ENCODE data around the gene TFAP2A.

Gene TFAP2A

DNA sequence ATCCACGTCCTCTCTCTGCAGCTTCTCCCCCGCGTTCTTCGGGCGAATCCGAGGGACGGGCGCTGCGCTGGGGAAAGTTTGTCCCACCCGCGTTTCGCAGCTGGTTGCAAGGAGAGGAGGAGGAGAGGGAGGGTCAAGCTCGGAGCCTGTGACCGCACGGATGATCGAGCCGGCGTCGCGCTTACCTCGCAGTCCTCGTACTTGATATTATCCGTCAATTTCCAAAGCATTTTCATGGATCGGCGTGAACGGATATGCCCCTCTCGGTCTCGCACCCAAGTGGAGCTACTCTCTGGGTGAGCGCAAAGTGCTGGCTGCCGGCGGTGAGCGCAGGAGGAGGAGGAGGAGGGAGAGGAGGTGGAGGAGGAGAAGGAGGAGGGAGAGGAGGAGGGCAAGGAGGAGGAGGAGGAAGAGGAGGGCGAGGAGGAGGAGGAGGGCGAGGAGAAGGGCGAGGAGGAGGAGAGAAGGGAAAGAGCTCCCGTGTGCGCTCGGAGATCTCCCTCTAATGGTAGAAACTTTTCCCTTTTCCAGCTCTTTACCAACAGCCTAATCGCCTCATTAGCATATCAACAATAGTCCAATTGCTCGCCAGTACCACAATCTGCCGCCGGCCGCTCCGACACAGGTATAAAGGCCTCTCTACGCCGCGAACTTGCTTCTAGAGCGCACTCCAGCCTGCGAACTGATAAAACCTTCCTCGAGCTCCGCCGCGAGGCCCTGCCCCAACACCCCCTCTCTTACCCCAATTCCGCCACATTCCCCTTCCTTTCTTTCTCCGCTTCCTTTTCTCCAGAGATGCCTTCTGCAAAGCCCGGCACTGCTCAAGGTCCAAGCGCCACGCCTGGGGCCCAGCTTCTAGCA, at the start of gene TFAP2A:
Gene TFAP2A, minus strand, starts transcription at position 319 of the 861 bp plus-strand sequence. Its CDS starts 83 bp downstream, at position 236.
- DNase-seq (ENCODE audit: low read depth in 2 of 2): no peak

DNA sequence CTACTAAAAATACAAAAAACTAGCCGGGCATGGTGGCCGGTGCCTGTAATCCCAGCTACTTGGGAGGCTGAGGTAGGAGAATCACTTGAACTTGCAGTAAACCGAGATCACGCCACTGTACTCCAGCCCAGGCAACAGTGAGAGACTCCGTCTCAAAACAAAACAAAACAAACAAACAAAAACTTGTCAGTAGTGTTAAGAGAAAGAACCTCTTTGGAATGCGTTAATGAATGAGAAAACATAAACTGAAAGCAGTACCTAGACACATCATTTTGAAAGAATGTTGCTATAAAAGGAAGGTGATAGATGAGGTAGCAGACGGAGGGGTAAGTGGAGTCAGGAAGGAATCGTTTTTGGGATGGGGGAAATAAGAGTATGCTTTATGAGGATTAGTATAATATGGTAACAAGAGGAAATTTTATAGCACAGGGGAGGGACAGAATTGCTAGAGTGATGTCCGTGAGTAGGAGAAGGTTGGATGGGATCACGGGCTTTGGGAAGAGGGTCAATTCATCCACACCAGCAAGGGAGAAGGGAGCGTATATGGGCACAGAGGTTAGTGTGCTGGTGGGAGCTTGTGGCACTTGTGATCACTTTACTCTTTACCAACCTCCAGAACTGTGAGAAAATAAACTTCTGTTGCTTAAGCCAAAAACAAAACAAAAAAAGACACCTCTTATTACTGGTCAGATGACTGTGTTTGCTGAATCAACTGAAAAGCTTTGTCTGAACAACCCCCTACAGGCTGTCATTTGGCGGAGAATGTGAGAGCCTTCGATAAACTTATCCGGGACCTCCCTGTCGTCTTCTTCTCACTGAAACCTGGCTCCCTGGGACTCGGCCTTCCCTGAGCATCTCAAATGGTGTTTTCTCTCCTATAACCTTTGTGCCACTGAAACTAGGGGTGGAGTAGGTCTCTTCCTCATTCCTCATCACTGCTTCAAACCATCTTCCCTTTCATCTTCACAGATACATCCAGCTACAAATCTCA, 48.9 kb upstream of the TFAP2A start:
- no peak for DNase-seq (ENCODE audit: low read depth in 2 of 2)

DNA sequence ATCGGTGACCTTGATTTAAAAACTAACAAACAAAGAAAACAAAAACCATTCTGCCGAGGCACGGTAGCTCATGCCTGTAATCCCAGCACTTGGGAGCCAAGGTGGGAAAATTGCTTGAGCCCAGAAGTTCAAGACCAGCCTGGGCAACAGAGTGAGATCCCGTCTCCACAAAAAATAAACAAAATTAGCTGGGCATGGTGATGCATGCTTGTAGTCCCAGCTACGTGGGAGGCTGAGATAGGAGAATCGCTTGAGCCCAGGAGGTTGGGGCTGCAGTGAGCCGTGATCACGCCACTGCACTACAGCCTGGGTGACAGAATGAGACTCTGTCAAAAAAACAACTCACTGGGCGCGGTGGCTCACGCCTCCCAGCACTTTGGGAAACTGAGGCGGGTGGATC, 48.2 kb upstream of the TFAP2A start:
- DNase-seq (ENCODE audit: low read depth in 2 of 2): no peak

DNA sequence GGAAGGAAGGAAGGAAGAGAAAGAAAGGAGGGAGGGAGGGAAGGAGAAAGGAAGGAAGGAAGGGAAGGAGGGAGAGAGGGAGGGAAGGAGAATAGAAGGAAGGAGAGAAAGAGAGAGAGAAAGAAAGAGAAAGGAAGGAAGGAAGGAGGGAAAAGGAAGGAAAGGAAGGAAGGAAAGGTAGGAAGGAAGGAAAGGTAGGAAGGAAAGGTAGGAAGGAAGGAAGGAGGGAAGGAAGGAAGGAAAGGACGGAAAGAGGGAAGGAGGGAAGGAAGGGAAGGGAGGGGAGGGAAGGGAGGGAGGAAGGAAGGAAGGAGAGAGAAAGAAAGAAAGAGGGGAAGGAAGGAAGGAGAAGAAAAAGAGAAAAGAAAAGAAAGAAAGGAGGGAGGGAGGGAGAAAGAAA, 47.0 kb upstream of the TFAP2A start:
- DNase-seq (ENCODE audit: low read depth in 2 of 2): no peak

DNA sequence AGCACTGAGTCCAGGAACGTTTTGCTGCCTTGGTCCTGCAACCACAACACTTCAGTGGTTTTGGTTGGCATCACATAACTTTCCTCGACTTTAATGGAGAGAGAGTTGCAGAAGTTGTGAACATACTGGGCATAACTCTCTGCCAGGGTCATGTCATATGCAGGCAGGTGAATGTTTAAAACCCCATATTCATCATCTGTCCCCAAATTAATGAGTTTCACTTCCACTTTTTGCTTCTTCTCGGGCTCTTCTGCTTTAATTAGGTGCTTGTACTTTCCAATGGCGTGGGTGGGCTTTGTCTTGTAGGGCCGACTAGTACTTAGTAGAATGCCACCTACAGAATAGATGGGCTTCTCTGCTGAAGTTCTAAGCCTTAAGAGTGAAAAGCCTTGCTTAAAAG, 45.2 kb upstream of the TFAP2A start:
- no peak for DNase-seq (ENCODE audit: low read depth in 2 of 2)

DNA sequence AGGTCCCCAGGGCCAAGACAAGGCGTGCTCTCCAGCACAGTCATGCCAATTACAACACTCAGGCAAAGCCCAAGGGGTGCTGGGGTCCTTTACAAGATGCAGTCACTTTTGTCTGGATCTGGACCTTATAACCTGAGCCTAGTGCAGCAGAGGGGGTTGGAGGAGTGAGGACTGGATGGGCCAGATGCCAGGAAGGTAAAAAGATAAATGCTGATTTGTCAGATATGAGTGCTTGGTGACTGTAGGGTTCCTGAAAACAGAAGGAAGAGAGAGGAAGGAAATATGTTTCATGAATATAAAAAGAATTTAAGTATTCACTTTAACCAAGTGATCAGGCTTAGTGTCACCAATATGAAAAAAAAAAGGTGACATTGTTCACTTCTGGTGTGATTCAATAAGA, 43.4 kb upstream of the TFAP2A start:
- DNase-seq (ENCODE audit: low read depth in 2 of 2): no peak

DNA sequence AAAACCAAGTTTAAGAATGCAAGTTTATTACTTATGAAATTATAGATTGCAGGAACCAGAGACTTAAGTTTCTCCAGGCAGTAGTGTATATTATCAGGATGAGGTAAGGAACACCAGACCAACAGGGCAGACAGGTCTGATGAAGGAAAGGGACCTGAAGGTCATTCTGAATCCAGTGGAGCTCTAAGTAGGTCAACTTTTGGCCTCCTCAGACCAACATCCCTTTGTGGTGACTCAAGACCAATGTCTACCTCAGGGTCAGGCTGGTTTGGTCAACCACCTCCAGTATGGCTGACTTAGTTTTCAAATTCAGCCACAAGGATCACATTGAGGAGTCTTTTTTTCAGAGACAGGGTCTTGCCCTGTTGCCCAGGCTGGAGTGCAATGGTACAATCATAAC, 38.7 kb upstream of the TFAP2A start:
- no peak for DNase-seq (ENCODE audit: low read depth in 2 of 2)

DNA sequence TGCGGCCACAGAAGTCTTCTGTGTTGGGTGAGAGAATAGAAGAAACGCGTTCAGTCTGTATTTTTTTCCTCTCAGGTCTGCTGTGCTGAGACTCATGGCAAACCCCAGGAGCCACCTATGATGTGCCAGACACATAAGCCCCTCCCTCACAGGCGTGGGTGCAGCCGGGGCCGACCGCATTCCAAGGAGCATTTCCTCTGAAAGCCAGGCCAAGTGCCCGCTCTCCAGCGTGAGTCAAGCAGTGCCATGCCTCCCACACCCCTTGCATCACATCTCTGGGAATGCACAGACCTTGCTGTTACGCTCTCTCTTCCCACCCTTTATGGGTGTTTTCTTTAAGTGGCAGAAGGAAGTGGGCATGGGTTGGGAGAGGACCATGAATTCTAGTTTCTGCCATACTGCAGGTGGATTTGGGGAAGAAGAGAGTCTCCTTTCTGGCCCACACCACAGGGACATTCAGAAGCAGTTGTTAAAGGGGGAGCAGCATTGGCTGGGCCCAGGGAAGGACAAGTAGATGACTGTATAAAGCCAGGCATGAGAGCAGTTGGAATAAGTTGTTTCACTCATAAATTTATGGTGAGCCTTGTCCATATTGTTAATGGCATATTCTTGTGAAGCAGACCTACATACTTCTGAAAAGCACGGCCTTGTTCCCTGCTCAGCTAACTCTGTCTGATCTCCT, 37.1 kb upstream of the TFAP2A start:
- DNase-seq (ENCODE audit: low read depth in 2 of 2): no peak

DNA sequence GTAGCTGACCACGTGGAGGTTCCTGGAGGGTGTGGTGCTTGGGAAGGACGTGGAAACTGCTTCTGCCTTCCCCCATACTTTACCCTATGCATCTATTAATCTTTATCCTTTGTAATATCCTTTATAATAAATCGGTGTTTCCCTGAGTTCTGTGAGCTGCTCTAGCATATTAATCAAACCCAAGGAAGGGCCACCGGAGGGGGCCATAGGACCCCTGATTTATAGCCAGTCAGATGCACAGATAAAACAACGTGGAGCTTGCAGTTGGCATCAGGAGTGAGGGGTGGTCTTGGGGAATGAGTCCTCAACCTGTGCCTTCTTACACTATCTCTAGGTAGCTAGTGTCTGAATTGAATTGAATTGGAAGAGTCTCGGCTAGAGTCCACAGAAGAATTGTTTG, 36.5 kb upstream of the TFAP2A start:
- no peak for DNase-seq (ENCODE audit: low read depth in 2 of 2)

DNA sequence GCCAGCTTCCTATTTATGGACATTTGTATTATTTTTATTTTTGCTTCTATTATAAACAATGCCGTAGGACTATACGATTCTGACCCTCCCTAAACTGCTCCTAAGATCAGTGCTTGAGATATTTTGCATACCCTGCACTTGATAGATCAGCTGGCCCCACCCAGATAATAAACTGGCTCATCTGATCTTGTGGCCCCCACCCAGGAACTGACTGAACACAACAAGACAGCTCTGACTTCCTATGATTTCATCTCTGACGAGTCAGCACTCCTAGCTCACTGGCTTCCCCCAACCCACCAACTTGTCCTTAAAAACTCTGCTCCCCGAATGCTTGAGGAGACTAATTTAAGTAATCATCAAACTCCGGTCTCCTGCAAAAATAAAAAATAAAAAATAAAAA, 34.9 kb upstream of the TFAP2A start:
- DNase-seq (ENCODE audit: low read depth in 2 of 2): no peak

DNA sequence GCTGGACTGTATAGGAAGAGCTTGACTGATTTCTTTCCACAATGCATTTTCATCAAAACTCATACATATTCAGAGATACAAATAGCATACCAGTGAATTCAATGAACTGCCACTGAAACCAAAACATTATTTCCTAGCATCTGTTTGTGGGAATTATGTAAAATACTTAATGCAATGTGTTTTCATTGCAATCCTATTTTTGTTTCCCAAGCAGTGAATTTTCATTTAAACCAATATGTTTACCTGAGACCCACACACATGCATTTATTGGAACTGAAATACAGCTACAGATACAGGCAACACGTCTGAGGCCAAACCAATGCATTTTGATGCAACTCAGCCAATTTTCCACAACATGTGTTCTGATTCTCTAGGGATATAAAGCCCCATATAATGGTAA, 33.2 kb upstream of the TFAP2A start:
- DNase-seq (ENCODE audit: low read depth in 2 of 2): no peak

DNA sequence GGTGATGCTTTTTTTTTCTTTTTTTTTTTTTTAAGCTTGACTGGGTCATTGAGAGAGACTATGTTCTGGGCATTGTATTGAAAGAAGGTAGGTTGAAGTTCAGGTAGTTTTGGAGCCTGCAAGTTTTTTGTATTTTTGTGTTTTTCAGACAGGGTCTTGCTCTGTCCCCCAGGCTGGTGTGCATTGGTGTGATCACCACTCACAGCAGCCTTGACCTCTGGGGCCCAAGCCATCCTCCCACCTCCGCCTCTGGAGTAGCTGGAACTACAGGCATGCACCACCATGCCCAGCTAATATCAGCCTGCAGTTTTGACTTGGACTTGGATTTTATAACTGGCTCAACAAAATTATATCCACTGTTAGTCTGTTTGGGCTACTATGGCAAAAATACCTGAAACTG, 31.7 kb upstream of the TFAP2A start:
- no peak for DNase-seq (ENCODE audit: low read depth in 2 of 2)

DNA sequence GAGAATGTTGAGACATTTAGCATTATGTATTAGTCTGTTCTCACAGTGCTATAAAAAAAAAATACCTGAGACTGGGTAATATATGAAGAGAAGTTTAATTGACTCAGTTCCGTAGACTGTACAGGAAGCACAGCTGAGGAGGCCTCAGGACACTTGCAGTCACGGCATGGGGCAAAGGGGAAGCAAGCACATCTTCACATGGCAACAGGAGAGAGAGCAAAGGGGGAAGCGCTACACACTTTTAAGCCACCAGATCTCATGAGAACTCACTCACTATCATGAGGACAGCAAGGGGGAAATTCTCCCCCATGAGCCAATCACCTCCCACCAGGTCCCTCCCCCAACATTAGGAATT, 26.8 kb upstream of the TFAP2A start:
- no peak for DNase-seq (ENCODE audit: low read depth in 2 of 2)

DNA sequence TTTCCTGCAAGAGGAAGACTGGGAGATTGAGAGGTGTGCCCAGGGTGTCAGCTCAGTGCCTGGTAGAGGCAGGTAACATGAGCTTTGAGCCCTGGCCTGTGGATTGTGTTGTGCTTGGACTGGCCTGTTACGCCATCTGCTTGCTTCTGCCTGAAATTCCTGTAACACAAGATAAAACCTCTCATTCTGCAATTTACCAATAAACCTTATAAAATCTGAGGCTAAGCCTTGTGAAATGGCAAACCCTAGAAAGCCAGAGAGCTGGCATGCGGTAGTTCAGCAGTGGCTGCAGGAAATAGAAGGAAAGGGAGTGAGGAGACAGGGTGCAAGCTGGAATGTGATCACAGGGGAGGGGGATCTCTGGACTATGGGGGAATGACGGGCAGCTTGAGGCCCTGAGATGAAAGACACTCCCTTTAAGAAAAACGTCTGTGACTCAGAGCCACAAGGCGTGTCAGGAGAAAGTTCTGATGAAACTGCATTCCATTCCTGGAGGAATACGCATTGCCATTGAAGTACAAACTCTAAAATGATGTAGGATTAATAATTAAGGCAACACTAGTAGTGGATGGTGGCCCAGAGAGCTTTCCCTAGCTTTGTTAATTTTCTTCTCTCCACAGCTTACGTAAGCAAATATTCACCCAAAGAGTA, 26.3 kb upstream of the TFAP2A start:
- DNase-seq (ENCODE audit: low read depth in 2 of 2): no peak

DNA sequence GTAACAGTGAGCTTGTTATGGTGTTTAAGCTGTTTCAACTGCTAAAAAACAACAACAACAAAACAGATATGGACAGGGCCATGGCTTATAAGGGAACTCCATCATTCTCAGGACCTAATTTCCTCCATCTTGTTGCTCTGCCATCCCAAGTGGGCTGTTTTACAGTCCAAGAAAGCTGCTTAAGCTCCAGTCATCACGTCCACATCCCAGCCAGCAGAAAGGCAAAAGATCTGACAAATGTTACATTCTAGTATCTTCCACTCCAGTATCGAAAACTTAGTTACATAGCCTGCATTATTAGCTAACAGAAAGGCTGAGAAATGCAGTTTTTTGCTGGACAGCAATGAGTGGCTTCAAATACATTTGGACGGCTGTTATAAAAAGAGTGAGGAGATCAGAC, 23.0 kb upstream of the TFAP2A start:
- DNase-seq (ENCODE audit: low read depth in 2 of 2): no peak

DNA sequence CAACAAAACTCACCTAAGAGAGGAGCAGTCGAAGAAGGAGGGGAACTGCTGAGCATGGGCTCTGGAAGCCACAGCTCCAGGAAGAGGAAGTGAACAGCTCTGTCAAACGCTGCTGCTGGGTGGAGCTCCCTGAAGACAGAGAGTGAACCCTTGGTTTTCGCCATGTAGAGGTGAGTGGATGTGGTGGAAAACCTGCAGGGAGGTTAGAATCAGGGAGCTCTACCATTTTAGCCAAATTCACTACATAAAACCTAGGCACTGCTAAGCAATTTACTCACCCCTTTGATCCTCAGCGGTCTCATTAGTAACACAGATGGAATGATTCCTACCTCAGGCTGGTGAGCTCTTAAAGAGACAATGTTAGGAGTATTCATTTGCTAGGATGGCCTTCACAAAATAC, 19.4 kb upstream of the TFAP2A start:
- no peak for DNase-seq (ENCODE audit: low read depth in 2 of 2)

DNA sequence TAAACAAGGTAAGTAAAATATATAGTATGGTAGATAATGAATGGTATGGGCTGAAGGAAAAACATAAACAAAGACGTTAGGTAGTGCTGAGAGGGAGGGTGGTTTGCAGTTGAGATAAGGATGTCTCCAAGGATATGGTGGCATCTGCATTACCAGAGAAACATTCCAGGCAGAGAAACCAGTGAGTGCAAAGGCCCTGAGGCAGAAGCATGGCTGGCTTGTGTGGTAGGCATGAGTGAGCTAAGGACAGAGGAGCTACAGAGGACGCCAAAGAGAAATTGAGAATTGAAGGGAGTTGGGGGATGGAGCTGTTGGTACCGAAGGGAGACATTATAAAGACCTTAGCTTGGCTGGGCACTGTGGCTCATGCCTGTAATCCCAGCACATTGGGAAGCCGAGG, 18.4 kb upstream of the TFAP2A start:
- DNase-seq (ENCODE audit: low read depth in 2 of 2): no peak

DNA sequence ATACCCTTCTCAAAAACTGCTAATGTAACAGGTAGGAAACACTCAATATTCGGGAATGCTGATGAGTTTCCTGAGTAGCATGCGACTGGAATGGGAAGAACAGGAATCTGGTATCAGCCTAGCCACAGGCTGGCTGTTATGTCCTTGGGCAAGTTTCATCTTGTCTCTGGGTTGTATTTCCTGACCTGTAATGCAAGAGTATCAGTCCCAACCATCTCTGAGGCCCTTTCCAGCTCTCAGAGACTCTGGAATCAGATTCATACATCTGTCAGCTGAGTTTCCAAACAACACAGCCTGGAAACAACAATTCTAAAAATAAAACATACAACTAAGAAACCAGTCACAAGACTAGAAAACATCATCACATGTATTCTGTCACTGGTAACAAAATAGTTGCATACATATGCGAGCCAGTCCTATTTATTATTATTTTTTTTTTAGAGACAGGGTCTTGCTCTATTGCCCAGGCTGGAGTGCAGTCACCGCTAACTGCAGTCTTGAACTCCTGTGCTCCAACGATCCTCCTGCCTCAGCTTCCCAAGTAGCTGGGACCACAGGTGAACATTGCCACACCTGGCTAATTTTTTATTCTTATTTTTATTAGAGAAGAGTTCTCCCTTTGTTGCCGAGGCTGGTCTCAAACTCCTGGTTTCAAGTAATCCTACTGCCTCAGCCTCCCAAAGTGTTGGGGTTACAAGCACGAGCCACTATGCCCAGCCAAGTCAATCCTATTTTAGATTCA, 16.7 kb upstream of the TFAP2A start:
- DNase-seq (ENCODE audit: low read depth in 2 of 2): no peak

DNA sequence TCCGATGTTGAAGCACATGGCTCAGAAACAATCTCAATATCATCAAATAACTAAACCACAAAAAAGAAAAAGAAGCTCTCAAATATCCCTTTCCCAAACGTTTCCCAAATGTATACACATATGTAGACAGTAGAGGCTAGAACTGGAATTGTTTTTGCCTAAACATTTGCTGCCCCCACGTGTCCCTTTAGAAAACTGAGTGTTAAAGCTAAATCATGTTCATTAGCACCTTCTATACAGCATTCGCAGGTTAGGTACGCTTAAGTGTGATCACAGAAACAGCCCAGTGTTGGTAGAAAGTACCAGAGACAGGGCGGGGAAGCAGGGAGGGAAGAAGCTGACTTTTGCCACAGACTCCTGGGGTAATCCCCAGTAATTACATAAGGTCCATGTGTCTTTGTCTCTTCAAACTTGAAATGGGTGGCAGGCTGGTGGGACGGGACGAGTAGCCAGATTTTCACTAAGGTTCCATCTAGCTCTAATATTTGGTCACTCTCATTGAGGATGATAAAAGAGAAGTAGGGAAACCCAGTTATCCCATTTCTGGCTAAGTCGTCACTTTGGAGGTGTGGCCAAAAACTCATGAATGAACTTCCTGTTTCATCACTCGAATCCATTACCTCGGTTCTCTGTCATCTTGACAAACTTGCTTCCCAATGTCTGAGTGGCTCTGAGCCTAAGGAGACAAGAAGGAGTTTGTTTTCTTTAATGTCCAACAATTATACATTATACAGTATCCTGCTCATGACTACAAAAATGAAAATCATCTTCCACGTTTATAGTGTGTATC, 15.0 kb upstream of the TFAP2A start:
- no peak for DNase-seq (ENCODE audit: low read depth in 2 of 2)

DNA sequence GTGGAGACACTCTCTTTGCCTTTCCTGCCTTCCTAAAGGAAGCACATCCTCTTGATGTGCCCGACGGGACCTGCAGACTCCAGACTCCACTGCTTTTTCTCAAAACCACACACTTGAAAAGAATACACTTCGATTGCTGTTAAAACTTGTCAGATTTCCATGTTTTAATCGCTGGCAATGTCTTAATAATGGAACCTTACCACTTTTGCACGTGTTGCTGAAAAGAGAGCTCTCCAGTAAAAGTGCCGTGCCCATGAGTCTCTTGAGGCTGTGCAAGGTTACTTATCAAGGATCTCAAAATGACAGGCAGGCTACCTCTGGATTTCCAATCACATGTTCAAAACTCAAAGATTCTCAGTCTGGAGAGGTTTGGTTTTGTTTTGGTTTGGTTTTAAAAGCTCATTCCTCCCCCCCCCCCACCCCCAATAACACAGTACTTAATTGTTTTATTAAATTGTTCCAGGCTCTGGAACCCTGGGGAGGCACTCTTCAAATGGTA, 12.0 kb upstream of the TFAP2A start:
- DNase-seq (ENCODE audit: low read depth in 2 of 2): no peak
